ENCODE results near the gene CTIF.

DNA sequence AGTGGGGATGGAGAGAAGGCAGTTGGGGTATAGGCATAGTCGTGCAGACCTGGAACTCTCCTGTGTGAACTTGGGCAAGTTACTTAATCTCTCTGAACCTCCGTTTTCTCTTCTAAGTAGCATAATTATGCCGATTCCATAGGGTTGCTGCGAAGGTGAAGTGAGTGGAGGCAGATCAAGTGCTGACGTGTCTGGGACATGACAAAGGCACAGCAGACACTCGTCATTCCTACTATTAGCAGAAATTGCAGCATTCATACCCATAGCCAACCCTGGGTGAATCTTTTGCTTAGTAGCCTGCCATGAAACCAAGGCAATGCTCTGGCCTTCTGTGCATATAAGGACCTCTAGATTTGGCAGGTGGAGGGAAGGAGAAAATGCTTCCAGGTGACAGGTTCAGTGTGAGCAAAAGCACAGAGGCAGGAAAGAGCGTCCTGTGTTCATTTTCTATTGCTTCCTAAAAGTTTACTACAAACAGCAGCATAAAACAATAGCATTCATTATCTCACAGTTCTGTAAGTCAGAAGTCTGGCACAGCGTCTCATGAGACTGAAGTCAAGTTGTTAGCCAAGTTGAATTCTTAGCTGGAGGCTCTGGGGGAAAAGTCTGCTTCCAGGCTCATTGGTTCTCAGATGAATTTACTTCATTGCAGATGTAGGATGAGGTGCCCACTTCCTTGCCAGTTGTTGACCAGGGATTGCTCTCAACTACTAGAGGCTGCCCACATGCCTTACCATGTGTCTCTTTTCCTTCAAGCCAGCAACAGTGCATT, 77.8 kb downstream of the CTIF start:
- TF ChIP-seq, protein P1, sequence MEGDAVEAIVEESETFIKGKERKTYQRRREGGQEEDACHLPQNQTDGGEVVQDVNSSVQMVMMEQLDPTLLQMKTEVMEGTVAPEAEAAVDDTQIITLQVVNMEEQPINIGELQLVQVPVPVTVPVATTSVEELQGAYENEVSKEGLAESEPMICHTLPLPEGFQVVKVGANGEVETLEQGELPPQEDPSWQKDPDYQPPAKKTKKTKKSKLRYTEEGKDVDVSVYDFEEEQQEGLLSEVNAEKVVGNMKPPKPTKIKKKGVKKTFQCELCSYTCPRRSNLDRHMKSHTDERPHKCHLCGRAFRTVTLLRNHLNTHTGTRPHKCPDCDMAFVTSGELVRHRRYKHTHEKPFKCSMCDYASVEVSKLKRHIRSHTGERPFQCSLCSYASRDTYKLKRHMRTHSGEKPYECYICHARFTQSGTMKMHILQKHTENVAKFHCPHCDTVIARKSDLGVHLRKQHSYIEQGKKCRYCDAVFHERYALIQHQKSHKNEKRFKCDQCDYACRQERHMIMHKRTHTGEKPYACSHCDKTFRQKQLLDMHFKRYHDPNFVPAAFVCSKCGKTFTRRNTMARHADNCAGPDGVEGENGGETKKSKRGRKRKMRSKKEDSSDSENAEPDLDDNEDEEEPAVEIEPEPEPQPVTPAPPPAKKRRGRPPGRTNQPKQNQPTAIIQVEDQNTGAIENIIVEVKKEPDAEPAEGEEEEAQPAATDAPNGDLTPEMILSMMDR (IDR thresholded peaks at IDR 0.05; ENCODE audit: poor library complexity), result no peak
- TF ChIP-seq EZH2phosphoT487 (IDR thresholded peaks at IDR 0.05; ENCODE audit: low read depth, severe bottlenecking, unreplicated experiment), result no peak
- TF ChIP-seq EZH2 (IDR thresholded peaks at IDR 0.05; ENCODE audit: borderline replicate concordance), result no peak

All from hepatocyte (in vitro differentiated cells).